Measurements from ENCODE around the gene ZC2HC1C. TPM values are rescaled to one million over a fixed set of nuclear protein-coding genes. Genes with fewer than 3 reads are reported as not detected.
A peak's percentile ranks its signal among the peaks of the same experiment; 100 is the strongest.

The ZC2HC1C gene
- total and polyA plus RNA-seq, 2 experiments from 2014 or later = 0.90 to 2.8 TPM

GRCh38 chr14:75121552-75121951 is 52.1 kb downstream of the ZC2HC1C start (continued):
- TF ChIP-seq NANOG (IDR thresholded peaks at IDR 0.05; ENCODE audit: borderline replicate concordance) (no peak), POLR2AphosphoS5 (IDR thresholded peaks at IDR 0.05; ENCODE audit: low read depth) (no peak), CREB1 (CRISPR knock-in tag; IDR thresholded peaks at IDR 0.05; ENCODE audit: low read depth) (no peak), EZH2 (IDR thresholded peaks at IDR 0.05; ENCODE audit: low read depth, unreplicated experiment) (no peak)

- Mint-ChIP-seq H3K27ac (no peak overlapping the region), H3K4me3 (no peak overlapping the region), H3K36me3 (ENCODE audit: low read depth) (peaks cover 7% of the 10 kb centered on the region), H3K9me3 (no peaks in the 10 kb centered on the region; the same call in 2 of the 3 replicates), H3K27me3 (ENCODE audit: insufficient read depth, low read depth, poor library complexity) (peaks cover 5% of the 10 kb centered on the region), H3K4me1 (peaks cover 19% of the 10 kb centered on the region)
- peaks cover 10% of the 10 kb centered on the region for H3K79me2 ChIP-seq (replicated peaks; ENCODE audit: insufficient read depth)
- no peak overlapping the region for H3K4me3 ChIP-seq
- H4K20me1 ChIP-seq (replicated peaks; ENCODE audit: insufficient read depth) = no peaks in the 10 kb centered on the region; the same call in 1 of the 2 replicates
- H3K27me3 ChIP-seq (ENCODE audit: insufficient read depth) = no peaks in the 10 kb centered on the region
- H3K27ac ChIP-seq (ENCODE audit: low read depth) = no peak overlapping the region
- TF ChIP-seq POLR2AphosphoS5 (IDR thresholded peaks at IDR 0.05; ENCODE audit: low read depth) = no peak
- TF ChIP-seq JUNB (IDR thresholded peaks at IDR 0.05; ENCODE audit: unreplicated experiment) = no peak
- no peak for TF ChIP-seq ZNF331 (CRISPR knock-in tag; IDR thresholded peaks at IDR 0.05; ENCODE audit: low read depth)
- no peak for TF ChIP-seq NANOG (IDR thresholded peaks at IDR 0.05; ENCODE audit: borderline replicate concordance)
- TF ChIP-seq CTCF (conservative IDR thresholded peaks at IDR 0.05; ENCODE audit: low read depth in 2 of 2) = no peak
- TF ChIP-seq ETS1 (IDR thresholded peaks at IDR 0.05) = no peak
- no peak for TF ChIP-seq CREB1 (CRISPR knock-in tag; IDR thresholded peaks at IDR 0.05; ENCODE audit: low read depth)
- ATAC-seq (no peak), DNase-seq (ENCODE audit: low spot score) (no peak)
- H3K36me3 ChIP-seq (ENCODE audit: insufficient read depth) = no peaks in the 10 kb centered on the region
- H2AFZ ChIP-seq = no peak overlapping the region
- H3F3A ChIP-seq (replicated peaks; ENCODE audit: low read depth) = no peaks in the 10 kb centered on the region
- H3K4me2 ChIP-seq = no peak overlapping the region
- peaks cover 15% of the 10 kb centered on the region for H3K4me1 ChIP-seq (ENCODE audit: insufficient read depth)
- H3K9me2 ChIP-seq (ENCODE audit: insufficient read depth) = no peaks in the 10 kb centered on the region
Observed at GRCh38 chr14:75123991-75124390, 54.5 kb downstream of the ZC2HC1C start.

GRCh38 chr14:75125617-75126016 is 56.2 kb downstream of the ZC2HC1C start:
- Histone ChIP-seq H3F3A (replicated peaks; ENCODE audit: low read depth) (no peaks in the 10 kb centered on the region), H3K9me2 (ENCODE audit: insufficient read depth) (no peaks in the 10 kb centered on the region), H3K27ac (ENCODE audit: low read depth) (no peak overlapping the region), H3K79me2 (replicated peaks; ENCODE audit: insufficient read depth) (peaks cover 10% of the 10 kb centered on the region), H3K4me2 (peak overlapping the region; percentile 80), H3K4me3 (peak overlapping the region; percentile 81), H4K20me1 (replicated peaks; ENCODE audit: insufficient read depth) (no peaks in the 10 kb centered on the region; the same call in 1 of the 2 replicates), H3K27me3 (ENCODE audit: insufficient read depth) (no peaks in the 10 kb centered on the region), H2AFZ (no peak overlapping the region), H3K4me1 (ENCODE audit: insufficient read depth) (peaks cover 15% of the 10 kb centered on the region), H3K36me3 (ENCODE audit: insufficient read depth) (no peaks in the 10 kb centered on the region)
- Mint-ChIP-seq H3K27me3 (ENCODE audit: insufficient read depth, low read depth, poor library complexity) (peaks cover 5% of the 10 kb centered on the region), H3K36me3 (ENCODE audit: low read depth) (peaks cover 2% of the 10 kb centered on the region), H3K9me3 (no peaks in the 10 kb centered on the region; the same call in 2 of the 3 replicates), H3K27ac (peak overlapping the region; percentile 82; the same call in 1 of the 2 replicates), H3K4me1 (peaks cover 19% of the 10 kb centered on the region), H3K4me3 (peak overlapping the region; percentile 96)
- ATAC-seq (no peak), DNase-seq (ENCODE audit: low spot score) (no peak)
- TF ChIP-seq EZH2 (IDR thresholded peaks at IDR 0.05; ENCODE audit: low read depth, unreplicated experiment) (no peak), NANOG (IDR thresholded peaks at IDR 0.05; ENCODE audit: borderline replicate concordance) (no peak), ZNF331 (CRISPR knock-in tag; IDR thresholded peaks at IDR 0.05; ENCODE audit: low read depth) (no peak), CTCF (conservative IDR thresholded peaks at IDR 0.05; ENCODE audit: low read depth in 2 of 2) (no peak), JUNB (IDR thresholded peaks at IDR 0.05; ENCODE audit: unreplicated experiment) (no peak), ETS1 (IDR thresholded peaks at IDR 0.05) (no peak), CREB1 (CRISPR knock-in tag; IDR thresholded peaks at IDR 0.05; ENCODE audit: low read depth) (no peak), STAT1 (IDR thresholded peaks at IDR 0.05; ENCODE audit: unreplicated experiment) (no peak), EZH2phosphoT487 (IDR thresholded peaks at IDR 0.05; ENCODE audit: unreplicated experiment) (no peak), REST (IDR thresholded peaks at IDR 0.05; ENCODE audit: unreplicated experiment) (no peak)
